ENCODE measurements around the gene DLEC1. TPM values are rescaled to one million over a fixed set of nuclear protein-coding genes. Genes with fewer than 3 reads are reported as not detected.

DLEC1 gene
- total and polyA plus RNA-seq, 9 of the 15 experiments (the other 6 are each of a cell fraction or from before 2014, with no cell fraction given): 0.07 to 0.08 TPM; not detected in 7

DNA sequence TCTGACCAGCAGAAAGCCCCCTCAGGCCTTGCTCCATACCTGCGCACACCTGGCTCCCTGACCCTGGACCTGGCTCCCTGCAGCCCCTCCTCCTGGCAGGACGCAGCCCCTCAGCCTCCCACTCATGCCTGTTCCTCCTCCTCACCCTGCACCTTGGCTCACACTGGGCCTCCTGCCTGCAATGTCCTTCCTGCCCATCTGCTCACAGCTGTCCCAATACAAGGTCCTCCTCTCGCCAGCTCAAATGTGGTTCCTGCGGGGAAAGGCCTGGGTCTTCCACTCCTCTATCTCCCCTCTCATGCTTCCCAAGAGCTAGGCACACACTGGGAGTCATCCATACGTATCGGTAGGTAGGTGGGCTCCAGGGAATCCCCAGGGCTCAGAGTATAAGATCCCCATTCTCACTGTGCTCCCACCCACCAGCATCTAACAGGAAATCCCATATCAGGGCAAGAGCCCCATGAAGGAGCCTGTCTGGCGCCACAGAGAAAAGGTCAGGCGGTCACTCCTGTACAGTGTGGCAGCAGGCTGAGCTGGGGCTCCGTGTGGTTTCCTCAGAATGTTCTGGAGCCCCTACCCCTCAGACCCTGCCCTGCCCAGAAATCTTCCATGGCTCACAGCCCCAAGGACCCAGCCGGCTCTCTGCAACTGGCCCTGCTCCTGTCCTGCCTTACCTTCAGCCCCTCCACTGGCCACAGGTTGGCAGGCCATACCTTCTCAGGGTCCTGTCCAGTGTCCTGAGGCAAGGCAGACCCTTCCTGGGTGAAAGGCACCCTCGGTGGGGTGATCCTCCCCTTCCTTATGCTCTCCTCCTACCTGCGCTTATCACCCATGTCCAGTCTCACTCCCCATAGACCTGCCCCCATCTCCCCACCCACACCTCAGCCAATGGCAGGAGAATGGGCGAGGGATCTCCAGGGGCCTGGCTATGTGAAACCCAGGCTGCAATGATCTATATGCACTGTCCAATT is 20.4 kb upstream of the DLEC1 start (continued):
- TF ChIP-seq ZNF282 (CRISPR knock-in tag; IDR thresholded peaks at IDR 0.05) (no peak), CBX3 (IDR thresholded peaks at IDR 0.05; ENCODE audit: borderline replicate concordance in 1 of 2, low read length in 2 of 2) (no peak), ETS2 (tag; IDR thresholded peaks at IDR 0.05; ENCODE audit: borderline replicate concordance, poor library complexity, severe bottlenecking) (no peak), ZNF584 (CRISPR knock-in tag; IDR thresholded peaks at IDR 0.05; ENCODE audit: low read depth) (no peak), KLF16 (IDR thresholded peaks at IDR 0.05) (peak; percentile 43; the same call in 1 of the 2 replicates), ZFP1 (CRISPR knock-in tag; IDR thresholded peaks at IDR 0.05) (no peak), ZNF217 (CRISPR knock-in tag; IDR thresholded peaks at IDR 0.05) (no peak), ELF1 (tag; IDR thresholded peaks at IDR 0.05) (no peak), TRIM24 (IDR thresholded peaks at IDR 0.05) (no peak), KDM5B (IDR thresholded peaks at IDR 0.05; ENCODE audit: insufficient replicate concordance, low read depth, low read length) (peak; percentile 32), PML (IDR thresholded peaks at IDR 0.05; ENCODE audit: low read length) (no peak), NR2F6 (CRISPR knock-in tag; IDR thresholded peaks at IDR 0.05) (no peak), PHF20 (IDR thresholded peaks at IDR 0.05; ENCODE audit: partially characterized antibody) (no peak), MCM7 (IDR thresholded peaks at IDR 0.05) (no peak), ZNF764 (CRISPR knock-in tag; IDR thresholded peaks at IDR 0.05; ENCODE audit: low read depth) (no peak), NONO (IDR thresholded peaks at IDR 0.05; ENCODE audit: low read depth in 2 of 2, low read length in 1 of 2) (no peak), ZNF316 (IDR thresholded peaks at IDR 0.05) (no peak), ARID2 (IDR thresholded peaks at IDR 0.05) (0 out of 2 replicates have a peak, but pooled peaks have one; percentile 28), TCF3 (CRISPR knock-in tag; IDR thresholded peaks at IDR 0.05) (peak; percentile 75)
- TF ChIP-seq, protein P1, sequence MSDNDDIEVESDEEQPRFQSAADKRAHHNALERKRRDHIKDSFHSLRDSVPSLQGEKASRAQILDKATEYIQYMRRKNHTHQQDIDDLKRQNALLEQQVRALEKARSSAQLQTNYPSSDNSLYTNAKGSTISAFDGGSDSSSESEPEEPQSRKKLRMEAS (CRISPR knock-in tag; IDR thresholded peaks at IDR 0.05): no peak
- TF ChIP-seq, protein P2, sequence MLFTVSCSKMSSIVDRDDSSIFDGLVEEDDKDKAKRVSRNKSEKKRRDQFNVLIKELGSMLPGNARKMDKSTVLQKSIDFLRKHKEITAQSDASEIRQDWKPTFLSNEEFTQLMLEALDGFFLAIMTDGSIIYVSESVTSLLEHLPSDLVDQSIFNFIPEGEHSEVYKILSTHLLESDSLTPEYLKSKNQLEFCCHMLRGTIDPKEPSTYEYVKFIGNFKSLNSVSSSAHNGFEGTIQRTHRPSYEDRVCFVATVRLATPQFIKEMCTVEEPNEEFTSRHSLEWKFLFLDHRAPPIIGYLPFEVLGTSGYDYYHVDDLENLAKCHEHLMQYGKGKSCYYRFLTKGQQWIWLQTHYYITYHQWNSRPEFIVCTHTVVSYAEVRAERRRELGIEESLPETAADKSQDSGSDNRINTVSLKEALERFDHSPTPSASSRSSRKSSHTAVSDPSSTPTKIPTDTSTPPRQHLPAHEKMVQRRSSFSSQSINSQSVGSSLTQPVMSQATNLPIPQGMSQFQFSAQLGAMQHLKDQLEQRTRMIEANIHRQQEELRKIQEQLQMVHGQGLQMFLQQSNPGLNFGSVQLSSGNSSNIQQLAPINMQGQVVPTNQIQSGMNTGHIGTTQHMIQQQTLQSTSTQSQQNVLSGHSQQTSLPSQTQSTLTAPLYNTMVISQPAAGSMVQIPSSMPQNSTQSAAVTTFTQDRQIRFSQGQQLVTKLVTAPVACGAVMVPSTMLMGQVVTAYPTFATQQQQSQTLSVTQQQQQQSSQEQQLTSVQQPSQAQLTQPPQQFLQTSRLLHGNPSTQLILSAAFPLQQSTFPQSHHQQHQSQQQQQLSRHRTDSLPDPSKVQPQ (CRISPR knock-in tag; IDR thresholded peaks at IDR 0.05; ENCODE audit: borderline replicate concordance): 0 out of 2 replicates have a peak, but pooled peaks have one; percentile 28
- TF ChIP-seq, protein P3, sequence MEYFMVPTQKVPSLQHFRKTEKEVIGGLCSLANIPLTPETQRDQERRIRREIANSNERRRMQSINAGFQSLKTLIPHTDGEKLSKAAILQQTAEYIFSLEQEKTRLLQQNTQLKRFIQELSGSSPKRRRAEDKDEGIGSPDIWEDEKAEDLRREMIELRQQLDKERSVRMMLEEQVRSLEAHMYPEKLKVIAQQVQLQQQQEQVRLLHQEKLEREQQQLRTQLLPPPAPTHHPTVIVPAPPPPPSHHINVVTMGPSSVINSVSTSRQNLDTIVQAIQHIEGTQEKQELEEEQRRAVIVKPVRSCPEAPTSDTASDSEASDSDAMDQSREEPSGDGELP (CRISPR knock-in tag; IDR thresholded peaks at IDR 0.05; ENCODE audit: borderline replicate concordance): peak; percentile 55; the same call in 1 of the 2 replicates
- TF ChIP-seq, protein P4, sequence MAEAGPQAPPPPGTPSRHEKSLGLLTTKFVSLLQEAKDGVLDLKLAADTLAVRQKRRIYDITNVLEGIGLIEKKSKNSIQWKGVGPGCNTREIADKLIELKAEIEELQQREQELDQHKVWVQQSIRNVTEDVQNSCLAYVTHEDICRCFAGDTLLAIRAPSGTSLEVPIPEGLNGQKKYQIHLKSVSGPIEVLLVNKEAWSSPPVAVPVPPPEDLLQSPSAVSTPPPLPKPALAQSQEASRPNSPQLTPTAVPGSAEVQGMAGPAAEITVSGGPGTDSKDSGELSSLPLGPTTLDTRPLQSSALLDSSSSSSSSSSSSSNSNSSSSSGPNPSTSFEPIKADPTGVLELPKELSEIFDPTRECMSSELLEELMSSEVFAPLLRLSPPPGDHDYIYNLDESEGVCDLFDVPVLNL (CRISPR knock-in tag; IDR thresholded peaks at IDR 0.05; ENCODE audit: low read depth): no peak
